K562 (cell line): ENCODE measurements around the gene FGF22. TPM values are rescaled to one million over a fixed set of nuclear protein-coding genes. Genes with fewer than 3 reads are reported as not detected.

Experiments used
- ATAC-seq: fragments of 200-7000 bp; cut with Tn5 transposase; 3 replicates; pipeline ENCODE4 v1.9.1; 2020; ENCODE audit warnings: moderate library complexity
- BruUV-seq: library from RNA; stranded (reverse); fragments of 400-500 nt; replicated peaks from 2 replicates; lab custom pipeline; 2021; lab: Mats Ljungman, UMichigan
- CTCF ChIA-PET: fragments of 300-600 bp; formaldehyde crosslinking; extraction: SDS; loops from one replicate; lab custom pipeline; 2021; ENCODE audit warnings: low intra/inter-chr PET ratio; lab: Yijun Ruan, JAX
- POLR2A ChIA-PET: fragments of 300-600, 350-650 bp; sonication (Branson Sonifier 250); formaldehyde crosslinking; extraction: SDS; loops from one replicate; lab custom pipeline; 2021; ENCODE audit warnings: antibody characterized with exemption, inconsistent platforms; lab: Yijun Ruan, JAX
- DNase-seq, 4 experiments: peaks; one replicate each; pipeline versions ENCODE4 v3.0.0 to v3.0.0-alpha.2; 2011 to 2018; ENCODE audit warnings: low spot score in 3 of 4, mixed read lengths in 3 of 4; ENCODE audit errors: extremely low read depth in 1 of 4
- FAIRE-seq: peaks from 2 replicates; lab custom pipeline; 2011; peaks lifted over from hg19 to GRCh38; lab: Jason Lieb, UNC
- H2AFZ ChIP-seq: 2 replicates; pipeline ENCODE4 v1.6.0; 2011; ENCODE audit warnings: low read depth, low read length, control low read depth, inconsistent platforms
- H3K27ac ChIP-seq: fragments of 200-600 bp; 3 replicates; pipeline ENCODE4 v1.8.0; 2011; ENCODE audit warnings: low read depth, mild to moderate bottlenecking, control low read depth, inconsistent platforms, low read length, moderate library complexity, mixed read lengths; ENCODE audit errors: extremely low read depth
- H3K27me3 ChIP-seq, 2 experiments: fragments of 300-600 bp in 1 of 2; 2 replicates in 1 of 2; 3 replicates in 1 of 2; pipeline versions ENCODE4 v1.6.0 to v1.8.0; 2011; ENCODE audit warnings: inconsistent platforms in 2 of 2, low read length in 2 of 2, mild to moderate bottlenecking in 1 of 2, mixed read lengths in 1 of 2, moderate library complexity in 1 of 2; ENCODE audit not compliant: control insufficient read depth in 2 of 2, insufficient read depth in 2 of 2
- H3K36me3 ChIP-seq: fragments of 300-600 bp; 3 replicates; pipeline ENCODE4 v1.8.0; 2011; ENCODE audit warnings: mild to moderate bottlenecking, low read length, inconsistent platforms; ENCODE audit not compliant: control insufficient read depth, insufficient read depth
- H3K4me1 ChIP-seq, 2 experiments: fragments of 200-600 bp in 1 of 2; replicated peaks in 1 of 2; 2 replicates in 1 of 2; 3 replicates in 1 of 2; pipeline versions ENCODE4 v1.5.1 to v1.8.0; 2011; ENCODE audit warnings: inconsistent platforms in 2 of 2, low read length in 2 of 2, mild to moderate bottlenecking in 1 of 2, mixed read lengths in 1 of 2, moderate library complexity in 1 of 2; ENCODE audit not compliant: control insufficient read depth in 2 of 2, insufficient read depth in 2 of 2
- H3K4me2 ChIP-seq: 2 replicates; pipeline ENCODE4 v1.6.1; 2011; ENCODE audit warnings: low read length, control low read depth, inconsistent platforms, mixed read lengths; ENCODE audit not compliant: insufficient read depth
- H3K4me3 ChIP-seq: fragments of 200-600 bp; sonication (generic), shearing (Covaris generic); 2 replicates; pipeline ENCODE4 v1.5.1; 2016; ENCODE audit warnings: control low read depth, inconsistent platforms
- H3K79me2 ChIP-seq: fragments of 200-600 bp; 3 replicates; pipeline ENCODE4 v1.8.0; 2011; ENCODE audit warnings: low read length, inconsistent platforms; ENCODE audit not compliant: control insufficient read depth, insufficient read depth
- H3K9ac ChIP-seq, 2 experiments: 2 replicates each; pipeline versions ENCODE4 v1.6.0 to v1.6.1; 2011; ENCODE audit warnings: low read depth in 2 of 2, low read length in 2 of 2, control low read depth in 1 of 2, inconsistent platforms in 1 of 2, mild to moderate bottlenecking in 1 of 2, mixed read lengths in 1 of 2; ENCODE audit not compliant: insufficient read depth in 1 of 2
- H3K9me1 ChIP-seq: one replicate; pipeline ENCODE4 v1.6.0; 2011; ENCODE audit warnings: inconsistent platforms, mild to moderate bottlenecking, low read length, moderate library complexity; ENCODE audit not compliant: control insufficient read depth, insufficient read depth
- H3K9me3 ChIP-seq: replicated peaks from 2 replicates; pipeline ENCODE4 v1.5.1; 2011; ENCODE audit warnings: low read depth, low read length, inconsistent platforms; ENCODE audit not compliant: control insufficient read depth, insufficient read depth
- H4K20me1 ChIP-seq: replicated peaks from 2 replicates; pipeline ENCODE4 v1.6.1; 2011; ENCODE audit warnings: low read length, inconsistent platforms, mixed read lengths; ENCODE audit not compliant: control insufficient read depth, insufficient read depth
- BRF1 ChIP-seq: IDR thresholded peaks from 3 replicates; pipeline ENCODE4 v1.6.1; 2011; ENCODE audit warnings: borderline replicate concordance, mild to moderate bottlenecking; ENCODE audit not compliant: insufficient read length; ENCODE audit errors: extremely low read depth
- CBX8 ChIP-seq: fragments of 200-600 bp; sonication (generic); IDR thresholded peaks from 2 replicates; pipeline ENCODE4 v1.6.1; 2012; ENCODE audit warnings: borderline replicate concordance, mixed run types, low read depth, mild to moderate bottlenecking, moderate library complexity, mixed read lengths, low read length, control low read depth, inconsistent platforms; ENCODE audit not compliant: poor library complexity, severe bottlenecking; ENCODE audit errors: extremely low read depth
- MAFK ChIP-seq: IDR thresholded peaks from 2 replicates; pipeline ENCODE4 v1.6.1; 2011; ENCODE audit warnings: low read length, improper control_type of control experiment
- POLR2G ChIP-seq: fragments of 200-400 bp; formaldehyde crosslinking; IDR thresholded peaks from 2 replicates; pipeline ENCODE4 v1.6.1; 2017; ENCODE audit warnings: low read depth, mild to moderate bottlenecking, antibody characterized with exemption, low read length, moderate library complexity
- RNF2 ChIP-seq: sonication (generic); IDR thresholded peaks from 2 replicates; pipeline ENCODE4 v1.6.1; 2016
- SMAD2 ChIP-seq: fragments of 150-350 bp; IDR thresholded peaks from 2 replicates; pipeline ENCODE4 v1.6.1; 2014; ENCODE audit warnings: low read depth, mild to moderate bottlenecking, low read length
- WGBS: fragments of 100-300 bp; shearing (Covaris generic); methylation state at CpG from one replicate; pipeline ENCODE4 v1.1.6; 2016; ENCODE audit warnings: low coverage, mixed read lengths; ENCODE audit not compliant: insufficient coverage; ENCODE audit errors: missing lambda C conversion rate; 5-methylcytosine and 5-hydroxymethylcytosine counted together
- in situ Hi-C: fragments of 300-500 bp; cut with MboI; formaldehyde crosslinking; loops from 4 replicates; pipeline ENCODE4 v1.15.0; 2018; ENCODE audit warnings: inconsistent platforms, mixed read lengths
- intact Hi-C: fragments of 100-400 bp; cut with micrococcal nuclease; formaldehyde crosslinking; loops from 2 replicates; pipeline ENCODE4 v1.14.2; 2022
- polyA plus RNA-seq, 8 experiments: library from polyadenylated mRNA; depleted of rRNA in 4 of 8; stranded (reverse) in 5 of 8; unstranded in 3 of 8; fragments of >200 nt; fragmentation: Nextera tagmentation in 2 of 8; fragmentation: Illumina TruSeq in 1 of 8; extraction: Ambion mirVana in 2 of 8; extraction: Trizol in 1 of 8; gene quantifications; 2 replicates each; pipeline versions ENCODE4 v1.2.1 to v1.2.3, GENCODE V29; 2011 to 2014; ENCODE audit warnings: inconsistent platforms in 1 of 8, missing spikeins in 1 of 8
- total RNA-seq, 7 experiments: library from RNA; depleted of rRNA in 6 of 7; stranded (reverse); fragments of >200 nt in 6 of 7; fragmentation: Illumina TruSeq in 2 of 7; extraction: Trizol in 2 of 7; gene quantifications; 2 replicates each; pipeline versions ENCODE4 v1.2.1 to v1.2.3, GENCODE V29; 2011 to 2021; ENCODE audit warnings: low replicate concordance in 1 of 7
- TF ChIP-seq, protein P1 (sequence below): sonication (generic); formaldehyde crosslinking; IDR thresholded peaks from 2 replicates; pipeline ENCODE4 v1.8.1; 2023; ENCODE audit warnings: mild to moderate bottlenecking, missing genetic modification reagents
- TF ChIP-seq, protein P2 (sequence below), 2 experiments: fragments of 450-650 bp; conservative IDR thresholded peaks; 2 replicates each; pipeline ENCODE4 v1.6.1; 2017; ENCODE audit warnings: mild to moderate bottlenecking in 2 of 2, moderate library complexity in 2 of 2

Gene FGF22
- total and polyA plus RNA-seq, 9 of the 15 experiments (the other 6 are each of a cell fraction or from before 2014, with no cell fraction given): 0.14 to 2.2 (median 0.86) TPM; not detected in 4

GRCh38 chr19:650121-650520 lies 10.4 kb downstream of the FGF22 start (continued):
- TF ChIP-seq, protein P1, sequence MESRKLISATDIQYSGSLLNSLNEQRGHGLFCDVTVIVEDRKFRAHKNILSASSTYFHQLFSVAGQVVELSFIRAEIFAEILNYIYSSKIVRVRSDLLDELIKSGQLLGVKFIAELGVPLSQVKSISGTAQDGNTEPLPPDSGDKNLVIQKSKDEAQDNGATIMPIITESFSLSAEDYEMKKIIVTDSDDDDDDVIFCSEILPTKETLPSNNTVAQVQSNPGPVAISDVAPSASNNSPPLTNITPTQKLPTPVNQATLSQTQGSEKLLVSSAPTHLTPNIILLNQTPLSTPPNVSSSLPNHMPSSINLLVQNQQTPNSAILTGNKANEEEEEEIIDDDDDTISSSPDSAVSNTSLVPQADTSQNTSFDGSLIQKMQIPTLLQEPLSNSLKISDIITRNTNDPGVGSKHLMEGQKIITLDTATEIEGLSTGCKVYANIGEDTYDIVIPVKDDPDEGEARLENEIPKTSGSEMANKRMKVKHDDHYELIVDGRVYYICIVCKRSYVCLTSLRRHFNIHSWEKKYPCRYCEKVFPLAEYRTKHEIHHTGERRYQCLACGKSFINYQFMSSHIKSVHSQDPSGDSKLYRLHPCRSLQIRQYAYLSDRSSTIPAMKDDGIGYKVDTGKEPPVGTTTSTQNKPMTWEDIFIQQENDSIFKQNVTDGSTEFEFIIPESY (CRISPR knock-in tag): 0 out of 2 replicates have a peak, but pooled peaks have one; percentile 17
- TF ChIP-seq BRF1 (no peak), RNF2 (no peak), SMAD2 (no peak)
- TF ChIP-seq, all 486 proteins: peak for 2

GRCh38 chr19:651114-651818 lies 11.6 kb downstream of the FGF22 start:
- intact Hi-C loops: no loop called here
- WGBS: 98% methylated on average over 21 of the region's 58 CpGs
- no peak for FAIRE-seq
- Histone ChIP-seq H3K36me3 (peaks cover 90% of the 10 kb centered on the region; the same call in 2 of the 3 replicates), H3K9me1 (no peaks in the 10 kb centered on the region), H3K4me3 (no peak overlapping the region), H3K9ac (no peak overlapping the region), H4K20me1 (peaks cover 15% of the 10 kb centered on the region), H2AFZ (no peak overlapping the region), H3K4me1 (peaks cover 0 to 29% of the 10 kb centered on the region in 2 experiments; a peak in 2 of 5 replicates), H3K79me2 (peaks cover 41% of the 10 kb centered on the region), H3K27ac (no peak overlapping the region), H3K4me2 (no peak overlapping the region), H3K9me3 (no peaks in the 10 kb centered on the region), H3K27me3 (no peaks in the 10 kb centered on the region)
- in situ Hi-C loops: no loop called here
- POLR2A ChIA-PET: no interaction called here
- no peak for ATAC-seq
- peak; percentile 44; the same call in 1 of the 2 replicates for TF ChIP-seq POLR2G
- TF ChIP-seq, protein P2, sequence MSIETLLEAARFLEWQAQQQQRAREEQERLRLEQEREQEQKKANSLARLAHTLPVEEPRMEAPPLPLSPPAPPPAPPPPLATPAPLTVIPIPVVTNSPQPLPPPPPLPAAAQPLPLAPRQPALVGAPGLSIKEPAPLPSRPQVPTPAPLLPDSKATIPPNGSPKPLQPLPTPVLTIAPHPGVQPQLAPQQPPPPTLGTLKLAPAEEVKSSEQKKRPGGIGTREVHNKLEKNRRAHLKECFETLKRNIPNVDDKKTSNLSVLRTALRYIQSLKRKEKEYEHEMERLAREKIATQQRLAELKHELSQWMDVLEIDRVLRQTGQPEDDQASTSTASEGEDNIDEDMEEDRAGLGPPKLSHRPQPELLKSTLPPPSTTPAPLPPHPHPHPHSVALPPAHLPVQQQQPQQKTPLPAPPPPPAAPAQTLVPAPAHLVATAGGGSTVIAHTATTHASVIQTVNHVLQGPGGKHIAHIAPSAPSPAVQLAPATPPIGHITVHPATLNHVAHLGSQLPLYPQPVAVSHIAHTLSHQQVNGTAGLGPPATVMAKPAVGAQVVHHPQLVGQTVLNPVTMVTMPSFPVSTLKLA (conservative IDR thresholded peaks at IDR 0.05): no peak
- no peak for TF ChIP-seq CBX8
- TF ChIP-seq MAFK: no peak
- TF ChIP-seq, all 486 proteins: peak for 1
- CTCF ChIA-PET: no interaction called here
- no TSS peak for BruUV-seq
- peak in 1 of 4 experiments; percentile 16 for DNase-seq
